B cell (primary cell): ENCODE data around the gene NUP210. TPM values are rescaled to one million over a fixed set of nuclear protein-coding genes. Genes with fewer than 3 reads are reported as not detected.

ENCODE experiments used
- ATAC-seq: fragments of 200-7000 bp; cut with Tn5 transposase; one replicate; pipeline ENCODE4 v1.10.0; 2021; ENCODE audit warnings: low read depth, mild to moderate bottlenecking, moderate number of reproducible peaks, moderate library complexity
- CTCF ChIA-PET: fragments of 350-600 bp; sonication (Branson Sonifier 250); formaldehyde crosslinking; loops from one replicate; lab custom pipeline; 2021; ENCODE audit warnings: antibody characterized with exemption, inconsistent platforms; lab: Charles Lee
- POLR2A ChIA-PET: fragments of 350-600 bp; sonication (Branson Sonifier 250); formaldehyde crosslinking; loops from one replicate; lab custom pipeline; 2021; ENCODE audit warnings: antibody characterized with exemption; lab: Charles Lee
- DNase-seq: peaks from one replicate; pipeline ENCODE4 v3.0.0; 2013
- H2AFZ ChIP-seq: 2 replicates; pipeline ENCODE4 v1.6.1; 2012; ENCODE audit warnings: mild to moderate bottlenecking, low read depth, low read length; ENCODE audit not compliant: insufficient read depth, poor library complexity, severe bottlenecking
- H3K27ac ChIP-seq, 2 donors: 1 replicate in 1 of 2; 2 replicates in 1 of 2; pipeline ENCODE4 v1.5.1; 2012 to 2013; ENCODE audit warnings: low read length in 2 of 2, mild to moderate bottlenecking in 2 of 2, moderate library complexity in 1 of 2
- H3K27me3 ChIP-seq, 4 experiments: fragments of 200-600 bp in 1 of 4; sonication (generic) in 1 of 4; replicated peaks in 1 of 4; 1 replicate in 2 of 4; 2 replicates in 2 of 4; pipeline versions ENCODE4 v1.6.1 to v1.7.0; 2013 to 2016; ENCODE audit warnings: low read length in 3 of 4, mild to moderate bottlenecking in 2 of 4, mixed read lengths in 1 of 4, moderate library complexity in 1 of 4; ENCODE audit not compliant: insufficient read depth in 4 of 4, control insufficient read depth in 3 of 4; ENCODE audit errors: control extremely low read depth in 1 of 4
- H3K36me3 ChIP-seq, 2 experiments: replicated peaks in 1 of 2; 1 replicate in 1 of 2; 2 replicates in 1 of 2; pipeline versions ENCODE4 v1.6.1 to v1.7.1; 2013; ENCODE audit warnings: low read length in 1 of 2; ENCODE audit not compliant: insufficient read depth in 2 of 2, control insufficient read depth in 1 of 2; ENCODE audit errors: control extremely low read depth in 1 of 2, extremely low read depth in 1 of 2
- H3K4me1 ChIP-seq, 2 donors: fragments of 200-600 bp in 1 of 2; sonication (generic) in 1 of 2; 1 replicate in 1 of 2; 2 replicates in 1 of 2; pipeline versions ENCODE4 v1.5.1 to v1.6.1; 2013 to 2017; ENCODE audit warnings: low read length in 2 of 2; ENCODE audit not compliant: control insufficient read depth in 2 of 2, insufficient read depth in 2 of 2
- H3K4me2 ChIP-seq: replicated peaks from 2 replicates; pipeline ENCODE3; 2012; ENCODE audit warnings: mild to moderate bottlenecking, low read depth, low read length; ENCODE audit not compliant: poor library complexity, severe bottlenecking
- H3K4me3 ChIP-seq, 5 experiments: fragments of 200-600 bp in 1 of 5; sonication (generic) in 1 of 5; 1 replicate in 3 of 5; 2 replicates in 2 of 5; pipeline versions ENCODE4 v1.5.1 to v1.7.0; 2011 to 2016; ENCODE audit warnings: low read length in 4 of 5, mild to moderate bottlenecking in 4 of 5, low read depth in 2 of 5, control low read depth in 1 of 5, moderate library complexity in 1 of 5; ENCODE audit not compliant: insufficient read depth in 1 of 5; ENCODE audit errors: control extremely low read depth in 1 of 5, extremely low read depth in 1 of 5
- H3K79me2 ChIP-seq: fragments of 200-600 bp; sonication (generic); one replicate; pipeline ENCODE4 v1.6.0; 2016; ENCODE audit warnings: low read length; ENCODE audit not compliant: control insufficient read depth, insufficient read depth
- H3K9ac ChIP-seq: fragments of 200-600 bp; sonication (generic); 2 replicates; pipeline ENCODE4 v1.6.1; 2017; ENCODE audit warnings: mild to moderate bottlenecking, low read length, moderate library complexity
- H3K9me3 ChIP-seq, 3 donors: one replicate each; pipeline versions ENCODE4 v1.6.1 to v1.7.1; 2013; ENCODE audit warnings: low read length in 2 of 3; ENCODE audit not compliant: control insufficient read depth in 2 of 3, insufficient read depth in 1 of 3; ENCODE audit errors: control extremely low read depth in 1 of 3
- H4K20me1 ChIP-seq: 2 replicates; pipeline ENCODE4 v1.6.0; 2012; ENCODE audit warnings: mild to moderate bottlenecking, low read length; ENCODE audit not compliant: insufficient read depth, control insufficient read depth, poor library complexity, severe bottlenecking
- H3K27ac Mint-ChIP-seq: one replicate; pipeline ENCODE4 v1.8.0; 2021; ENCODE audit warnings: mixed read lengths
- H3K27me3 Mint-ChIP-seq: one replicate; pipeline ENCODE4 v1.8.0; 2021; ENCODE audit warnings: mixed read lengths
- H3K4me1 Mint-ChIP-seq: one replicate; pipeline ENCODE4 v1.8.0; 2021; ENCODE audit warnings: mixed read lengths
- H3K4me3 Mint-ChIP-seq: one replicate; pipeline ENCODE4 v1.8.0; 2021; ENCODE audit warnings: mixed read lengths
- H3K9me3 Mint-ChIP-seq: one replicate; pipeline ENCODE4 v1.8.0; 2022; ENCODE audit warnings: mixed read lengths; ENCODE audit not compliant: insufficient read depth
- EZH2 ChIP-seq: IDR thresholded peaks from 2 replicates; pipeline ENCODE4 v1.6.1; 2012; ENCODE audit warnings: borderline replicate concordance, low read depth, mild to moderate bottlenecking, moderate library complexity, low read length; ENCODE audit not compliant: insufficient read depth, poor library complexity, severe bottlenecking
- WGBS: methylation state at CpG from one replicate; pipeline ENCODE4 v1.1.5; 2013; ENCODE audit warnings: missing lambda C conversion rate; ENCODE audit not compliant: insufficient coverage; 5-methylcytosine and 5-hydroxymethylcytosine counted together
- intact Hi-C: fragments of 100-400 bp; cut with micrococcal nuclease; formaldehyde crosslinking; loops from one replicate; pipeline ENCODE4 v1.10.0; 2022
- polyA plus RNA-seq: library from polyadenylated mRNA; depleted of rRNA; stranded (reverse); fragments of >200 nt; gene quantifications from 2 replicates; pipeline ENCODE4 v1.2.3, GENCODE V29; 2012
- total RNA-seq, 2 donors: library from RNA; stranded (reverse); fragments of 120-200 nt in 1 of 2; gene quantifications; 1 replicate in 1 of 2; 2 replicates in 1 of 2; pipeline versions ENCODE4 v1.2.3 to v1.2.4, GENCODE V29; 2013 to 2022
- TF ChIP-seq, protein P1 (sequence below): fragments of 200-600 bp; IDR thresholded peaks from one replicate; pipeline ENCODE4 v1.8.0; 2022; ENCODE audit warnings: antibody characterized with exemption, mild to moderate bottlenecking

NUP210 gene
- total and polyA plus RNA-seq, 2 donors (not counting 1 experiment from before 2014, with no cell fraction given), result 114 to 159 TPM

DNA sequence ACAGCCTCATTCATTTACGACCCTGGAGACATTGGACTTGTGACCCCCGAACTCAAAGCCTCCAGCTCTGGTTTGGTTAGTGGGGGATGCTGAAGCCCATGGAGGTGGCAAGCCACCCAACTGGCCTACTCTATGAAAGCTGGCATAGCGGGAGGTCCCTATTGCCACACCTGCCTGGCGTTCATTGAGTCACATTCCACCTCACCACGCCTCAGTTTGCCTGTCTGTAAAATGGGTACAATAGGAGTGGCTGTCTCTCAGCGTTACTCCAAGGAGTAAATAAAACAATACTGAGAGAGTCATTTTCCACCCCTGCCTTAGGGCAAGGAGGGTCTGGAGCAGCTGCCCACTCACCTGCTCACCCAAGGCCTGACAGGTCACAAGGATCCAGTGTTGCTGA is 60.2 kb downstream of the NUP210 start:
- peaks cover 18% of the 10 kb centered on the region for H3K79me2 ChIP-seq
- no peak for TF ChIP-seq EZH2
- TF ChIP-seq, protein P1, sequence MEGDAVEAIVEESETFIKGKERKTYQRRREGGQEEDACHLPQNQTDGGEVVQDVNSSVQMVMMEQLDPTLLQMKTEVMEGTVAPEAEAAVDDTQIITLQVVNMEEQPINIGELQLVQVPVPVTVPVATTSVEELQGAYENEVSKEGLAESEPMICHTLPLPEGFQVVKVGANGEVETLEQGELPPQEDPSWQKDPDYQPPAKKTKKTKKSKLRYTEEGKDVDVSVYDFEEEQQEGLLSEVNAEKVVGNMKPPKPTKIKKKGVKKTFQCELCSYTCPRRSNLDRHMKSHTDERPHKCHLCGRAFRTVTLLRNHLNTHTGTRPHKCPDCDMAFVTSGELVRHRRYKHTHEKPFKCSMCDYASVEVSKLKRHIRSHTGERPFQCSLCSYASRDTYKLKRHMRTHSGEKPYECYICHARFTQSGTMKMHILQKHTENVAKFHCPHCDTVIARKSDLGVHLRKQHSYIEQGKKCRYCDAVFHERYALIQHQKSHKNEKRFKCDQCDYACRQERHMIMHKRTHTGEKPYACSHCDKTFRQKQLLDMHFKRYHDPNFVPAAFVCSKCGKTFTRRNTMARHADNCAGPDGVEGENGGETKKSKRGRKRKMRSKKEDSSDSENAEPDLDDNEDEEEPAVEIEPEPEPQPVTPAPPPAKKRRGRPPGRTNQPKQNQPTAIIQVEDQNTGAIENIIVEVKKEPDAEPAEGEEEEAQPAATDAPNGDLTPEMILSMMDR, result no peak
- H3K9ac ChIP-seq, result no peak overlapping the region
- CTCF ChIA-PET, result no interaction called here
- POLR2A ChIA-PET, result no interaction called here
- Mint-ChIP-seq H3K9me3 (no peaks in the 10 kb centered on the region), H3K27me3 (no peaks in the 10 kb centered on the region), H3K4me3 (no peak overlapping the region), H3K4me1 (no peaks in the 10 kb centered on the region), H3K27ac (no peak overlapping the region)
- no peaks in the 10 kb centered on the region for H3K9me3 ChIP-seq
- WGBS, result 100% methylated on average over 4 of the region's 6 CpGs
- no peak overlapping the region for H2AFZ ChIP-seq
- H3K27ac ChIP-seq, result no peak overlapping the region
- peaks cover 0 to 94% of the 10 kb centered on the region in 2 experiments for H3K36me3 ChIP-seq
- ATAC-seq, result no peak
- H3K27me3 ChIP-seq, result no peaks in the 10 kb centered on the region
- H3K4me2 ChIP-seq, result no peak overlapping the region
- H3K4me3 ChIP-seq, result no peak overlapping the region
- H3K4me1 ChIP-seq, result no peaks in the 10 kb centered on the region
- H4K20me1 ChIP-seq, result peaks cover 39% of the 10 kb centered on the region
- intact Hi-C loops, result no loop called here
- no peak for DNase-seq

DNA sequence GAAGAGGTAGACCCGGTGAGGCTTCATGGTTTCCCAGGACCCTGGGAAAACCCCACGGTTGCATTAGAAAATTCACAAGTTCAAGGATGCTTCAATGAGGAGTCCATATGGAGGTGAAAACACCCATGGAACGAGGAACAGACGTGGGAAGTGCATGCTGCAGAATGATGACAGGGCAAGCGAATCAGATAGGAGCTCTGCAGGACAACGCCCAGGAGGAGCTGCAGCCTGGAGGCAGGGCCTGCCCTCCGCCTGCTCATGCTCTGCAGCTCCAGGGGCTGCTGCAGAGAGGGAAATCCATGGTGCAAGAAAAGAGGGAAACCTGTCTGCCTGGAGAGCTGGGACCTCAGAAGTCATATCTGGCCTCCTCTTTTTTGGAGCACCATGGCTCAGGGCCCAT is 61.5 kb downstream of the NUP210 start:
- CTCF ChIA-PET, result interaction anchor here (1.1 kb wide), 1 partner anchor 11 kb away, joined by 3 read pairs; no protein-coding TSS in a partner anchor
- POLR2A ChIA-PET, result interaction anchor here (0.6 kb wide), 1 partner anchor 121 kb away, joined by 4 read pairs; the partner anchor contains the start of gene HDAC11
- H3K27me3 Mint-ChIP-seq, result no peaks in the 10 kb centered on the region
- peaks cover 0 to 4% of the 10 kb centered on the region in 2 donors for H3K4me1 ChIP-seq
- no peak overlapping the region for H3K4me2 ChIP-seq
- intact Hi-C loops, result no loop called here
- H3K27ac ChIP-seq, result no peak overlapping the region
- no peak for DNase-seq
- no peak overlapping the region for H3K4me3 ChIP-seq
- H3K79me2 ChIP-seq, result peaks cover 26% of the 10 kb centered on the region
- H4K20me1 ChIP-seq, result peaks cover 50% of the 10 kb centered on the region
- WGBS, result 99% methylated on average over 7 of the region's 7 CpGs
- H3K27ac Mint-ChIP-seq, result no peak overlapping the region
- no peak overlapping the region for H3K9ac ChIP-seq
- H3K27me3 ChIP-seq, result no peaks in the 10 kb centered on the region
- peaks cover 4% of the 10 kb centered on the region for H3K4me1 Mint-ChIP-seq
- no peak overlapping the region for H2AFZ ChIP-seq
- no peak for TF ChIP-seq EZH2
- TF ChIP-seq, protein P1, result no peak
- H3K36me3 ChIP-seq, result peaks cover 0 to 97% of the 10 kb centered on the region in 2 experiments
- H3K9me3 Mint-ChIP-seq, result no peaks in the 10 kb centered on the region
- H3K9me3 ChIP-seq, result no peaks in the 10 kb centered on the region
- no peak for ATAC-seq
- H3K4me3 Mint-ChIP-seq, result no peak overlapping the region
